Fibroblast of skin of right biceps (primary cell): ENCODE measurements around the gene GNB4.

Experiments used
- DNase-seq: peaks from one replicate; pipeline ENCODE4 v3.0.0-alpha.2; 2013

GNB4 gene

DNA sequence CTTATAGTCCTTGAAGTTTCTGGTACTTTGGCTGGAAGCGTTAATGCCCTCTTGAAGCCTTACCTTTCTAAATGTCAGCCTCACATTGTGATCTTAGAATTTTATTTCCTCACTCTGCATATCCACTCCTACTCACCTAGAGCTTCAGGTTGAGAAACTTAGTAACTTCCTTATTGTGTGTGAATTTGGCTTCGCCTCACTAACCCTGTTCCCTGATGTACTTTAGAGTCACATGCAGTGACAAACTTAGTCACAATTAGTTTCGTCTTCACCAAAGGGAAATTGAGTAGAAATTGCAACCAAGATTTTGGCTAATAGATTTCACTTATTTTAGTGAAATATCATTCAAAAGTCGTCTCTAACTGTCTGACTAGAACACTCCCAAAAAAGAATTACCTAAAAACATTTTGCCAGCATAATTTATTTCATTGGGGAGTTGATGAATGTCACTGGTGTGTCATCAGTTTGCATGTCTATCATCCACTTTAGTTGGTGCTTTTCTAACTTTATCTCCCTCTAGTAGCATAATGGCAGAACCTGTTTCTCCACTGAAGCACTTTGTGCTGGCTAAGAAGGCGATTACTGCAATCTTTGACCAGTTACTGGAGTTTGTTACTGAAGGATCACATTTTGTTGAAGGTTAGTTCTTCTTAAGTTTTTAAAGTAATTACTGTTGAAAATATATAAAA is 102.8 kb downstream of the GNB4 start:
- no peak for DNase-seq

DNA sequence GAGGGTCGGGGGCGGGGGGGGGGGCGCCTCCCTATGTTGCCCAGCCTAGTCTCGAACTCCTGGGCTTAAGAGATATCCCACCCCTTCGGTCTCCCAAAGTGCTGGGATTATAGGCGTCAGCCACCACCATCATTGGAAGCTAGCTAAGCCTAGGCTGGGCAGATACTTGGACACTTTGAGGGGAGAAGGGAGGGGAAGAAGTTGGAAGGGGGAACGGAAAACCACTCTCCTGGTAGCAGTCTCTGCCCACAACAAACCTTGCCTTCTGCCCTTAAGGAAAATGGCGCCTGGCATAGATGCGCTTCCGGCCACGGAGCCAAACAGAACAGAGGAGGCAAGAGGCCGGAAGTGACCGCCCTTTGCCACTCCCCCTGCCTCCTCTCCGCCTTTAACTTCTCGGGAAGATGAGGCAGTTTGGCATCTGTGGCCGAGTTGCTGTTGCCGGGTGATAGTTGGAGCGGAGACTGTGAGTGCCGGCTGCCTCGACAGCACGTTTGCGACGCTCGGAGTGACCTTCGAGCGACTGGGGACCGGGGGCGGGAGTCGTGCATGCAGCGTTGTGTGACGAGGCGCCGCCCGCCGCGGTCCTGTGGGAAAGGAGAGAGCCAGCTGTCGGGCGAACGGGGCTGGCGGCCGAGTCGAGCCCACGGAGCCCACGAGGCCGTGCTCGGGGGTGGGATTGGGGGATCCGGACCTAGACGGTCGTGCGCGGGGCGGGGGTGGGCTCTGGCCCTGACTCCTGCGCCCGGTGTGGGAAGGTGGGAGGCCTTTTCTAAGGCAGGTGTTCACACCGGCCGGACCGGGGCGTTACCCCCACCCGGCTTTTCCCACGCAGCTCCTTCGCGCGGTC is 103.7 kb downstream of the GNB4 start, which contains the start of gene MFN1:
TSS of gene MFN1 (plus strand) at position 365 of the 850 bp plus-strand sequence. CDS start 1,143 bp downstream, outside the sequence.
- DNase-seq: peak; percentile 96
